ENCODE measurements around the gene FREM3. TPM values are rescaled to one million over a fixed set of nuclear protein-coding genes. Genes with fewer than 3 reads are reported as not detected.
"Not testable (repeated sequence)": the region's sequence is repeated elsewhere in the genome, so short reads cannot be mapped to it uniquely, and the experiment has no call there.

Gene FREM3
- total RNA-seq, 4 donors from 2014 or later = not detected

DNA sequence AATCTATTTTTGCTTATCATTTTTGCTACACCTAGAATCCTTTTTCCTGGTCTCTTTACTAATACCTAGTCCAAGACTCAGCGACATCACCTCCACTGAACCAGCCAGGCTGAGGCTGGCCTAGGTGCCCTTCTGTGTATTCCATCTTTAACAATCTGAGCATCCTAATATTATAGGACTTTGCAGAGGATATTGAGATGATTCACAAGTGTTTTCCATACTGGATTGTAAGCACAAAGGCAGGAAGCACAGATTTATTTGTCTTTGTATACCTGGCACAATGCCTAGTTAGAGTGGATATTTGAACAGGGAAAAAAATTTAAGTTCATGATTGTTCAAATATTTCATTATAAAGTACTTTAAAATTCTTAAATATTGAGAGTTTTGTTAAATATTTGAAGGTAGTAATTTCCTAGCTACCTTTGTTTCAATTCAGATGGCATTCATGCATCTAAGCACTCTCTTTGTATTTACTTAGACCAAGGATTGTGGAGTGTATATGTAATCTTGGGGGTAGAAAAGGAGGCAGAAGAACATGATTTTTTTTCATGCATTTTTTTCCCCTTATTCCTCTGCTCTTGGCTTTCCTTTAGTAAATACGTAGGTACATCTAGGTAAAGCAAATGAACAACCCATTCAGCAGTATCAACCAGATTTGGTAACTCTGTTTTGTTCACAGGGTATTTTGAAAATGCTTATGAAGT, 168.5 kb downstream of the FREM3 start:
- H3K36me3 ChIP-seq = peaks cover 0 to 91% (median 39%) of the 10 kb centered on the region in 3 donors
- no peaks in the 10 kb centered on the region for H3K27me3 ChIP-seq
- TF ChIP-seq EP300 (IDR thresholded peaks at IDR 0.05) = no peak
- TF ChIP-seq CTCF (IDR thresholded peaks at IDR 0.05) = no peak
- no peak for TF ChIP-seq POLR2A (IDR thresholded peaks at IDR 0.05)
- H3K4me3 ChIP-seq = no peak overlapping the region
- H3K27ac ChIP-seq = no peak overlapping the region
- H3K4me1 ChIP-seq = peaks cover 0 to 26% (median 0%) of the 10 kb centered on the region in 4 donors
- DNase-seq (ENCODE audit: low spot score in 2 of 2) = no peak
- no peaks in the 10 kb centered on the region for H3K9me3 ChIP-seq
- WGBS, 2 donors = 87 to 97% methylated on average over 2 of the region's 2 CpGs

- peaks cover 0 to 26% (median 0%) of the 10 kb centered on the region in 4 donors for H3K4me1 ChIP-seq
- peaks cover 0 to 91% (median 35%) of the 10 kb centered on the region in 3 donors for H3K36me3 ChIP-seq
- no peaks in the 10 kb centered on the region for H3K9me3 ChIP-seq
- no peak overlapping the region for H3K4me3 ChIP-seq
- H3K27me3 ChIP-seq = no peaks in the 10 kb centered on the region
- no peak for DNase-seq (ENCODE audit: low spot score in 2 of 2)
- WGBS, 2 donors = 36 to 43% methylated on average over 1 of the region's 1 CpG
- H3K27ac ChIP-seq = no peak overlapping the region
- TF ChIP-seq CTCF (IDR thresholded peaks at IDR 0.05) = peak in 1 of 5 experiments; percentile 19
- no peak for TF ChIP-seq EP300 (IDR thresholded peaks at IDR 0.05)
These were observed 169.1 kb downstream of the FREM3 start for GRCh38 chr4:143531380-143531779.

DNA sequence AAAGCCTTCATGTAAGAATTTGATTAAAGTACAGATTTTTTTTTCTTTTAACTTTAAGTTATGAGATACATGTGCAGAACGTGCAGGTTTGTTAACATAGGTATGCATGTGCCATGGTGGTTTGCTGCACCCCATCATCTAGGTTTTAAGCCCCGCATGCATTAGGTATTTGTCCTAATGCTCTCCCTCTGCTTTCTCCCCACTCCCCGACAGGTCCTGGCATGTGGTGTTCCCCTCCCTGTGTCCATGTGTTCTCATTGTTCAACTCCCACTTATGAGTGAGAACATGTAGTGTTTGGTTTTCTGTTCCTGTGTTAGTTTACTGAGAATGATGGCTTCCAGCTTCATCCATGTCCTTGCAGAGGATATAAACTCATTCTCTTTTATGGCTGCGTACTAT, 172.4 kb downstream of the FREM3 start:
- 86 to 87% methylated on average over 4 of the region's 4 CpGs for WGBS, 2 donors
- H3K4me3 ChIP-seq; H3K9me3 ChIP-seq; DNase-seq (ENCODE audit: low spot score in 2 of 2); H3K27ac ChIP-seq; H3K27me3 ChIP-seq: not testable (repeated sequence)
- Histone ChIP-seq H3K36me3 (peaks cover 0 to 88% (median 31%) of the 10 kb centered on the region in 3 donors), H3K4me1 (peaks cover 0 to 38% (median 2%) of the 10 kb centered on the region in 4 donors)

Other genes with a start within 250 kb of the FREM3 start
- 10 to 100 TPM; 31.8 to 43.1 (median 35.0) TPM for gene SMARCA5, start 187.0 kb downstream of the FREM3 start, total RNA-seq
- under 1 TPM in 3 of 4 donors, not detected in 1; 0.21 to 0.78 (median 0.44) TPM for gene GYPE, start 204.9 kb upstream of the FREM3 start, total RNA-seq

Data from tibial nerve (tissue), 4 donors.